Measurements from ENCODE around the gene PCMTD2.

PCMTD2 gene

GRCh38 chr20:64254156-64254555, 1.4 kb upstream of the PCMTD2 start:
- TF ChIP-seq CTCF (IDR thresholded peaks at IDR 0.05; ENCODE audit: low read depth, low read length, missing control alignments), result no peak
- in situ Hi-C loops (cut with HindIII; ENCODE audit: low sequenced_read_pairs), result no loop called here
- no peak overlapping the region for H3K4me3 ChIP-seq (ENCODE audit: low read depth, low read length)
- DNase-seq (ENCODE audit: low read depth), result no peak

GRCh38 chr20:64254571-64255360, 782 bp upstream of the PCMTD2 start:
- DNase-seq (ENCODE audit: low read depth), result no peak
- in situ Hi-C loops (cut with HindIII; ENCODE audit: low sequenced_read_pairs), result no loop called here
- no peak for TF ChIP-seq CTCF (IDR thresholded peaks at IDR 0.05; ENCODE audit: low read depth, low read length, missing control alignments)
- peak overlapping the region; percentile 84 for H3K4me3 ChIP-seq (ENCODE audit: low read depth, low read length)

GRCh38 chr20:64256282-64256935, 861 bp downstream of the PCMTD2 start:
- peak overlapping the region; percentile 84 for H3K4me3 ChIP-seq (ENCODE audit: low read depth, low read length)
- in situ Hi-C loops (cut with HindIII; ENCODE audit: low sequenced_read_pairs), result no loop called here
- no peak for TF ChIP-seq CTCF (IDR thresholded peaks at IDR 0.05; ENCODE audit: low read depth, low read length, missing control alignments)
- DNase-seq (ENCODE audit: low read depth), result no peak

GRCh38 chr20:64257107-64257757, 1.7 kb downstream of the PCMTD2 start:
- TF ChIP-seq CTCF (IDR thresholded peaks at IDR 0.05; ENCODE audit: low read depth, low read length, missing control alignments), result no peak
- in situ Hi-C loops (cut with HindIII; ENCODE audit: low sequenced_read_pairs), result no loop called here

GRCh38 chr20:64258071-64258823, 2.7 kb downstream of the PCMTD2 start:
- in situ Hi-C loops (cut with HindIII; ENCODE audit: low sequenced_read_pairs), result no loop called here
- no peak for TF ChIP-seq CTCF (IDR thresholded peaks at IDR 0.05; ENCODE audit: low read depth, low read length, missing control alignments)
- no peak overlapping the region for H3K4me3 ChIP-seq (ENCODE audit: low read depth, low read length)
- no peak for DNase-seq (ENCODE audit: low read depth)

More at GRCh38 chr20:64257107-64257757, 1.7 kb downstream of the PCMTD2 start:
- H3K4me3 ChIP-seq (ENCODE audit: low read depth, low read length), result no peak overlapping the region
- no peak for DNase-seq (ENCODE audit: low read depth)

GRCh38 chr20:64260239-64260638, 4.7 kb downstream of the PCMTD2 start:
- no peak for DNase-seq (ENCODE audit: low read depth)
- in situ Hi-C loops (cut with HindIII; ENCODE audit: low sequenced_read_pairs), result no loop called here
- TF ChIP-seq CTCF (IDR thresholded peaks at IDR 0.05; ENCODE audit: low read depth, low read length, missing control alignments), result no peak
- H3K4me3 ChIP-seq (ENCODE audit: low read depth, low read length), result no peak overlapping the region
